OCI-LY7 (cell line): Measurements from ENCODE around the gene CCDC92. TPM values are rescaled to one million over a fixed set of nuclear protein-coding genes. Genes with fewer than 3 reads are reported as not detected.

Experiments
- BruUV-seq: library from RNA; stranded (reverse); fragments of 400-500 nt; replicated peaks from 2 replicates; lab custom pipeline; 2021; lab: Mats Ljungman, UMichigan
- CTCF ChIA-PET: fragments of 300-600 bp; sonication (Branson Sonifier 250); formaldehyde crosslinking; loops from one replicate; lab custom pipeline; 2022; ENCODE audit warnings: antibody characterized with exemption; ENCODE audit not compliant: unreplicated experiment; lab: Charles Lee
- POLR2A ChIA-PET: fragments of 300-600 bp; sonication (Branson Sonifier 250); formaldehyde crosslinking; loops from one replicate; lab custom pipeline; 2022; ENCODE audit warnings: antibody characterized with exemption; lab: Charles Lee
- DNase-seq: peaks from one replicate; pipeline ENCODE4 v3.0.0-alpha.2; 2015; ENCODE audit warnings: low spot score
- H2AFZ ChIP-seq: fragments of 200-600 bp; sonication (generic), shearing (Covaris generic); 2 replicates; pipeline ENCODE4 v1.6.1; 2014; ENCODE audit warnings: mild to moderate bottlenecking, antibody characterized with exemption, low read length, moderate library complexity
- H3K27ac ChIP-seq: fragments of 200-600 bp; sonication (generic); 2 replicates; pipeline ENCODE4 v1.5.1; 2014; ENCODE audit warnings: mixed run types, low read depth, mild to moderate bottlenecking, moderate library complexity, low read length, inconsistent platforms; ENCODE audit not compliant: poor library complexity, severe bottlenecking
- H3K36me3 ChIP-seq: fragments of 200-600 bp; sonication (generic); 2 replicates; pipeline ENCODE4 v1.6.1; 2014; ENCODE audit warnings: mild to moderate bottlenecking, antibody characterized with exemption, low read length, moderate library complexity, mixed read lengths; ENCODE audit not compliant: insufficient read depth
- H3K4me1 ChIP-seq: fragments of 200-600 bp; sonication (generic); 2 replicates; pipeline ENCODE4 v1.5.1; 2014; ENCODE audit warnings: mild to moderate bottlenecking, low read length; ENCODE audit not compliant: insufficient read depth, poor library complexity, severe bottlenecking
- H3K4me2 ChIP-seq: fragments of 200-600 bp; sonication (generic); 2 replicates; pipeline ENCODE4 v1.6.1; 2014; ENCODE audit warnings: mild to moderate bottlenecking, low read length
- H3K4me3 ChIP-seq: fragments of 200-600 bp; sonication (generic); 2 replicates; pipeline ENCODE4 v1.5.1; 2014; ENCODE audit warnings: mild to moderate bottlenecking, low read depth, low read length; ENCODE audit not compliant: poor library complexity, severe bottlenecking
- H3K79me2 ChIP-seq: fragments of 200-600 bp; sonication (generic); 2 replicates; pipeline ENCODE4 v1.6.1; 2016; ENCODE audit warnings: low read depth, mild to moderate bottlenecking, low read length, moderate library complexity, mixed read lengths; ENCODE audit not compliant: insufficient read depth
- H3K9me2 ChIP-seq: fragments of 200-600 bp; sonication (generic); 2 replicates; pipeline ENCODE4 v1.6.1; 2016; ENCODE audit warnings: mild to moderate bottlenecking, low read length, mixed read lengths; ENCODE audit not compliant: insufficient read depth
- H3K9me3 ChIP-seq: fragments of 200-600 bp; sonication (generic); 2 replicates; pipeline ENCODE4 v1.6.1; 2014; ENCODE audit warnings: mild to moderate bottlenecking, mixed run types, low read length, mixed read lengths
- H4K20me1 ChIP-seq: fragments of 200-600 bp; sonication (generic); 2 replicates; pipeline ENCODE4 v1.6.1; 2014; ENCODE audit warnings: mild to moderate bottlenecking, antibody characterized with exemption, low read length, moderate library complexity, mixed read lengths; ENCODE audit not compliant: insufficient read depth
- CTCF ChIP-seq: fragments of 200-600 bp; sonication (generic); conservative IDR thresholded peaks from 2 replicates; pipeline ENCODE4 v1.5.1; 2014; ENCODE audit warnings: mild to moderate bottlenecking, antibody characterized with exemption, low read length, moderate library complexity, mixed read lengths
- EZH2phosphoT487 ChIP-seq: fragments of 200-600 bp; sonication (generic); IDR thresholded peaks from 2 replicates; pipeline ENCODE4 v1.6.1; 2018; ENCODE audit warnings: low read depth, borderline replicate concordance, mild to moderate bottlenecking, mixed run types, antibody characterized with exemption, low read length, moderate library complexity, mixed read lengths
- intact Hi-C: fragments of 100-400 bp; cut with micrococcal nuclease; formaldehyde crosslinking; loops from one replicate; pipeline ENCODE4 v1.10.0; 2022; ENCODE audit not compliant: unreplicated experiment
- total RNA-seq, 2 experiments: library from RNA; depleted of rRNA in 1 of 2; stranded (reverse); fragments of >200 nt in 1 of 2; shearing (Covaris generic) in 1 of 2; gene quantifications; 2 replicates each; pipeline ENCODE4 v1.2.3, GENCODE V29; 2014 to 2022

CCDC92 gene
- total RNA-seq, 2 experiments from 2014 or later, result 3.1 to 12.3 TPM

GRCh38 chr12:124021007-124021406 is 48.4 kb upstream of the CCDC92 start:
- Histone ChIP-seq H3K4me2 (no peak overlapping the region), H3K9me2 (no peaks in the 10 kb centered on the region), H4K20me1 (no peaks in the 10 kb centered on the region), H2AFZ (no peak overlapping the region), H3K27ac (no peak overlapping the region), H3K4me3 (no peak overlapping the region), H3K36me3 (no peaks in the 10 kb centered on the region), H3K9me3 (no peaks in the 10 kb centered on the region), H3K4me1 (no peaks in the 10 kb centered on the region), H3K79me2 (no peaks in the 10 kb centered on the region)
- no TSS peak for BruUV-seq
- TF ChIP-seq CTCF (no peak), EZH2phosphoT487 (no peak)
- ChIA-PET POLR2A (no interaction called here), CTCF (no interaction called here)
- intact Hi-C loops, result no loop called here
- DNase-seq, result no peak

GRCh38 chr12:124020514-124020949 is 47.9 kb upstream of the CCDC92 start:
- H3K4me1 ChIP-seq, result no peaks in the 10 kb centered on the region
- H3K4me3 ChIP-seq, result no peak overlapping the region
- intact Hi-C loops, result no loop called here
- no peaks in the 10 kb centered on the region for H3K9me2 ChIP-seq
- CTCF ChIA-PET, result no interaction called here
- H3K9me3 ChIP-seq, result no peaks in the 10 kb centered on the region
- no peak for DNase-seq
- no peaks in the 10 kb centered on the region for H3K79me2 ChIP-seq
- no peak overlapping the region for H3K4me2 ChIP-seq
- H3K36me3 ChIP-seq, result no peaks in the 10 kb centered on the region
- POLR2A ChIA-PET, result interaction anchor here (1.4 kb wide), 1 partner anchor 8 kb away, joined by 3 read pairs; no protein-coding TSS in a partner anchor
- H4K20me1 ChIP-seq, result no peaks in the 10 kb centered on the region
- TF ChIP-seq CTCF, result no peak
- TF ChIP-seq EZH2phosphoT487, result no peak
- no peak overlapping the region for H3K27ac ChIP-seq
- H2AFZ ChIP-seq, result no peak overlapping the region
- no TSS peak for BruUV-seq

- Histone ChIP-seq H3K4me1 (no peaks in the 10 kb centered on the region), H3K9me3 (no peaks in the 10 kb centered on the region), H3K36me3 (no peaks in the 10 kb centered on the region), H4K20me1 (no peaks in the 10 kb centered on the region), H3K4me2 (no peak overlapping the region), H3K9me2 (no peaks in the 10 kb centered on the region), H3K79me2 (no peaks in the 10 kb centered on the region), H3K27ac (no peak overlapping the region), H2AFZ (no peak overlapping the region), H3K4me3 (no peak overlapping the region)
- POLR2A ChIA-PET, result interaction anchor here (0.6 to 1.4 kb wide), 3 partner anchors 9 to 969 kb away, joined by 3 to 4 read pairs (median 4); no protein-coding TSS in a partner anchor
- TF ChIP-seq CTCF, result no peak
- no peak for TF ChIP-seq EZH2phosphoT487
- CTCF ChIA-PET, result no interaction called here
- intact Hi-C loops, result no loop called here
- no peak for DNase-seq
- no TSS peak for BruUV-seq
Measured at GRCh38 chr12:124019115-124019514, 46.5 kb upstream of the CCDC92 start.
